HG02623 (cell line): Measurements from ENCODE around the gene CDH11.

ENCODE experiments used
- ATAC-seq: cut with Tn5 transposase; IDR thresholded peaks from one replicate; pipeline ENCODE4 v1.9.1; 2021; ENCODE audit warnings: moderate library complexity; ENCODE audit not compliant: unreplicated experiment

Gene CDH11

GRCh38 chr16:64925166-64925565 is 196.7 kb downstream of the CDH11 start:
- no peak for ATAC-seq

- no peak for ATAC-seq
These were observed 197.8 kb downstream of the CDH11 start for GRCh38 chr16:64924086-64924485.

DNA sequence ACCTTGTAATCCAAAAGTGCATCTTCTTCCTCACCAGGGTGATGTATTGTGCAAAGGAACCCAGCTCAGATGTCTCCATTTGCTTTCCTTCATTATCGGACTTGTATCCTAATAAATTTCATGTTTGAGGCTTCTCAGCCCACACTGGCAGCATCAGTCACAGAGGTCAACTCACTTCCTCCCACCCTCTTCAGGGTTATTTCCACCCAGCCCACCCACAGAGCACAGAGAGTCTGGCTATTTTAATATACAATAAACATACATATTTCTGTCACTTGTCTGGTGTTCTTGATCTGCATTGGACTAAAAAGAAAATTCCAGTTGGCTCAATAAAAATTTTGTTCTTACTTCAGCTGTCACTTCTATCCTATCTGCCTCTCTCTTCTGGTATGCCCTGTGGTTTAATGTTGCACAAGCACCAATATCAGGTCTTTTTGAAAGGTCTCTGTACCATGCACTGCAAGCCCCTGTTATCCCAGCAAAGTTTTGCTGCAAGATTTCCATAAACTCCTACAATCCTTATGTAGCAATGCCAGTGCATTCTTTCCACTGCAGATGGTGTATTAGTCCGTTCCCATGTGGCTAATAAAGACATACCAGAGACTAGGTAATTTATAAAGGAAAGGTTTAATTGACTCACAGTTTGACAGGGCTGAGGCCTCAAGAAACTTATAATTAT is 201.8 kb downstream of the CDH11 start:
- ATAC-seq = no peak

- no peak for ATAC-seq
These were observed 202.7 kb downstream of the CDH11 start for GRCh38 chr16:64919141-64919540.

GRCh38 chr16:64916051-64916450 is 205.8 kb downstream of the CDH11 start:
- ATAC-seq = no peak

- ATAC-seq = no peak
These were observed 211.5 kb downstream of the CDH11 start for GRCh38 chr16:64910356-64910755.

- no peak for ATAC-seq
These were observed 214.0 kb downstream of the CDH11 start for GRCh38 chr16:64907844-64908243.

- no peak for ATAC-seq
These were observed 218.1 kb downstream of the CDH11 start for GRCh38 chr16:64903770-64904169.

GRCh38 chr16:64900517-64900916 is 221.3 kb downstream of the CDH11 start:
- no peak for ATAC-seq

- ATAC-seq = no peak
These were observed 221.8 kb downstream of the CDH11 start for GRCh38 chr16:64900019-64900418.

DNA sequence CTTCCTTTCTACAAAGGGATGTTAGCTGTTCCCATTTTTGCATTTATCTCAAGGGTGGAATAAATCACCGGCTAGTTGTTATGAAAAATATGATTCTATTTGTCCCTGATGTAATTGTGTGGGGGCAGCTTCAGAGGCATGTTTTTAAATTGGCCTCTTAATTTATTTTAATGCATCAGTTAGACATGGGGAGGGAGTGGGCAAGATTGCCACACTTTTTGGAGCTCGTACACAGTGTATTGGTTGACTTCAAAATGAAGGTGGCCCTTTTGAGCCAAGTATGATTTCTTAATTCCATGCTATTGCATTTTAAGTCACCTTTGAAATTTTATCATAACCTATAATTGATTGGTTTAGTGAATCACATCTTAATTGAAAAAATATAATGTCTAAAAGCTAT is 223.7 kb downstream of the CDH11 start:
- ATAC-seq = no peak
